Activated CD8-positive, alpha-beta memory T cell treated with anti-CD3 and anti-CD28 coated beads for 48 hours (primary cell): Measurements from ENCODE around the gene C11orf16.
"Not testable (repeated sequence)": the region's sequence is repeated elsewhere in the genome, so short reads cannot be mapped to it uniquely, and the experiment has no call there.

Experiments used
- DNase-seq, 3 experiments: peaks; one replicate each; pipeline ENCODE4 v3.0.0-alpha.2; 2020; ENCODE audit warnings: low read depth in 2 of 3, low spot score in 2 of 3

C11orf16 gene

GRCh38 chr11:8899119-8899753 lies 33.5 kb downstream of the C11orf16 start:
- no peak for DNase-seq

- DNase-seq, result not testable (repeated sequence)
These were observed 41.6 kb downstream of the C11orf16 start for GRCh38 chr11:8891185-8891584.

GRCh38 chr11:8886322-8886721 lies 46.4 kb downstream of the C11orf16 start:
- DNase-seq, result no peak

- not testable (repeated sequence) for DNase-seq
These were observed 51.2 kb downstream of the C11orf16 start for GRCh38 chr11:8881585-8881984.

- no peak for DNase-seq
These were observed 54.0 kb downstream of the C11orf16 start for GRCh38 chr11:8878771-8879170.

- no peak for DNase-seq
These were observed 58.9 kb downstream of the C11orf16 start for GRCh38 chr11:8873741-8874405.

GRCh38 chr11:8871962-8872361 lies 60.8 kb downstream of the C11orf16 start:
- no peak for DNase-seq

- DNase-seq, result no peak
These were observed 61.5 kb downstream of the C11orf16 start for GRCh38 chr11:8871171-8871775.

- no peak for DNase-seq
These were observed 62.2 kb downstream of the C11orf16 start for GRCh38 chr11:8870411-8871170.
